Measurements from ENCODE around the gene PIGN.
"Not testable (repeated sequence)": the region's sequence is repeated elsewhere in the genome, so short reads cannot be mapped to it uniquely, and the experiment has no call there.

The PIGN gene

DNA sequence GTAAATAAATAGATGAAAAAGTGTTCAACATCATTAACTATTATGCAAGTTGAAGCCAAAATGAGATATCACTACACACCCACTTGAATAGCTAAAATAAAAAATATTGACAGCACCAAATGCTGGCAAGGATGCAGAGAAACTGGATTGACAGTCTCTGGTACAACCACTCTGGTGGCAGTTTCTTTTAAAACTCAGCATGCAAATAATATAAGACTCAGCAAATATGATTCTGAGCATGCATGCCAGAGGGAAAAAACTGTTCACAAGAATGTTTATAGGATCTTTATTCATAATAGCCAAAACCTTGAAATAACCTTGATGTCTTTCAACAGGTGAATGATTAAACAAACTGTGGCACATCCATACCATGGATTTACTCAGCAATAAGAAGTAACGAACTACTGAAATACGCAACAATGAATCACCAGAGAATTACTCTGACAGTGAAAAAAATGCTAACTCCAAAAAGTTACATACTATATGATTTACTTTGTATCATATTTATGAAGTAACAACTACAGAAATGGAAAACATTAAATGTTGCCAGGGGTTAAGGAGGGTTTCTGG lies 131.8 kb downstream of the PIGN start:
- no peak for DNase-seq (ENCODE audit: low read depth)
- H3K4me3 ChIP-seq (ENCODE audit: low read length) = no peak overlapping the region
- TF ChIP-seq, protein P1, sequence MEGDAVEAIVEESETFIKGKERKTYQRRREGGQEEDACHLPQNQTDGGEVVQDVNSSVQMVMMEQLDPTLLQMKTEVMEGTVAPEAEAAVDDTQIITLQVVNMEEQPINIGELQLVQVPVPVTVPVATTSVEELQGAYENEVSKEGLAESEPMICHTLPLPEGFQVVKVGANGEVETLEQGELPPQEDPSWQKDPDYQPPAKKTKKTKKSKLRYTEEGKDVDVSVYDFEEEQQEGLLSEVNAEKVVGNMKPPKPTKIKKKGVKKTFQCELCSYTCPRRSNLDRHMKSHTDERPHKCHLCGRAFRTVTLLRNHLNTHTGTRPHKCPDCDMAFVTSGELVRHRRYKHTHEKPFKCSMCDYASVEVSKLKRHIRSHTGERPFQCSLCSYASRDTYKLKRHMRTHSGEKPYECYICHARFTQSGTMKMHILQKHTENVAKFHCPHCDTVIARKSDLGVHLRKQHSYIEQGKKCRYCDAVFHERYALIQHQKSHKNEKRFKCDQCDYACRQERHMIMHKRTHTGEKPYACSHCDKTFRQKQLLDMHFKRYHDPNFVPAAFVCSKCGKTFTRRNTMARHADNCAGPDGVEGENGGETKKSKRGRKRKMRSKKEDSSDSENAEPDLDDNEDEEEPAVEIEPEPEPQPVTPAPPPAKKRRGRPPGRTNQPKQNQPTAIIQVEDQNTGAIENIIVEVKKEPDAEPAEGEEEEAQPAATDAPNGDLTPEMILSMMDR (IDR thresholded peaks at IDR 0.05; ENCODE audit: insufficient read depth, low read depth, low read length, missing control alignments) = no peak

DNA sequence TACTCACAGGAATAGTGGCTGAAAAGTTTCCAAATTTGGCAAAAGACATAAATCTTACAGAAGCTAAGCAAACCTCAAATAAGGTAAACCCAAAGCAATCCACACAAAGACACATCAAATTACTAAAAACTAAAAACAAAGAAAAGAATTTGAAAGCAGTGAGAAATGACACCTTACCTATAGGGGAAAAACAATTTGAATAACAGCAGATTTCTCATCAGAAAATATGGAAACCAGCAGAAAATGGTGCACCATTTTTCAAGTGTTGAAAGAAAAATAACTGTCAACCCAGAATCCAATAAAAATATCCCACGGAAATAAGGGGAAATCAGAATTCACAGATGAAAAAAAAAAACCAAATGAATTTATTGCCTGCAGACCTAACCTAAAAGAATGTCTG lies 138.6 kb downstream of the PIGN start:
- TF ChIP-seq, protein P1 (IDR thresholded peaks at IDR 0.05; ENCODE audit: insufficient read depth, low read depth, low read length, missing control alignments) = no peak
- DNase-seq (ENCODE audit: low read depth) = no peak
- no peak overlapping the region for H3K4me3 ChIP-seq (ENCODE audit: low read length)

DNA sequence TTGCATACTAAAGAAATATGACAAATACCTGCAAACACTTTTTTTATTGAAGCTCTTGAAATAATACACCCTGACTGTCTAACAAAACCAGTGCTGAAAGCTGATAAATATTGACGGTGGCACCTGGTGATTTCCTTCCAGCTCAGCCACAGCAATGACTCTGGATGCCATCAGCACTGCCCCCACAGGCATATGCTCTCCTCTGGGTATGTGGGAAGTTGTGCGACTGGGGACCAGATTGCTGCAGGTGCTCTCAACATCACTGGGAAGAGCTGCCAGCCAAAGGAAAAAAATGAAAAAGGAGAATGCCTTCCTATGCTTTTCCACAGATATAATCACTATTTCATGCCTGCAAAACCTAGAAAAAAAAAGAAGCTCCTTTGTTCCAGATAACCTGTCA lies 141.5 kb downstream of the PIGN start:
- TF ChIP-seq, protein P1 (IDR thresholded peaks at IDR 0.05; ENCODE audit: insufficient read depth, low read depth, low read length, missing control alignments) = no peak
- DNase-seq (ENCODE audit: low read depth) = no peak
- no peak overlapping the region for H3K4me3 ChIP-seq (ENCODE audit: low read length)

DNA sequence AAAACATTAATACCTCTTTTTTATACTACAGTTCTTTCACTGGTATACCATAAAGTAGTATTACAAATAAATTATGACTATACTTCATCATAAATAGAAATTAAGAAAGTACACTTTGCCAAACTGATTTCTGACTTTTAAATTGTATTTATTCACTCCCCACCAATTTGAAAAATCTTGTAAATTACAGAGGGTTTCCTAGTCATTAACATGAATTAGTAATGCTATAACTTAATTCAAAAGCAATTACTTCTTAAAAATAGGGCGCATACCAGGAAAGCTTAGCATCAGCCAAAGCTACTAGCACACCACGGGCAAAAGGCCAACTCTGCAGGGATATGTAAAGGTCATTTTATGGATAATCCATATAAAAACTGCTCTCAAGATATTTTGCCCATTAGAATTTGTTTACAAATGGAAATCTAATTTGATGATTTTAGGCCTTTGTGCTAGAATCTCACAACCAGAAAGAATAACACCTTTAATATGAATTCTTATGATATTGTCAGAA lies 142.3 kb downstream of the PIGN start:
- TF ChIP-seq, protein P1 (IDR thresholded peaks at IDR 0.05; ENCODE audit: insufficient read depth, low read depth, low read length, missing control alignments) = no peak
- no peak overlapping the region for H3K4me3 ChIP-seq (ENCODE audit: low read length)
- DNase-seq (ENCODE audit: low read depth) = no peak

DNA sequence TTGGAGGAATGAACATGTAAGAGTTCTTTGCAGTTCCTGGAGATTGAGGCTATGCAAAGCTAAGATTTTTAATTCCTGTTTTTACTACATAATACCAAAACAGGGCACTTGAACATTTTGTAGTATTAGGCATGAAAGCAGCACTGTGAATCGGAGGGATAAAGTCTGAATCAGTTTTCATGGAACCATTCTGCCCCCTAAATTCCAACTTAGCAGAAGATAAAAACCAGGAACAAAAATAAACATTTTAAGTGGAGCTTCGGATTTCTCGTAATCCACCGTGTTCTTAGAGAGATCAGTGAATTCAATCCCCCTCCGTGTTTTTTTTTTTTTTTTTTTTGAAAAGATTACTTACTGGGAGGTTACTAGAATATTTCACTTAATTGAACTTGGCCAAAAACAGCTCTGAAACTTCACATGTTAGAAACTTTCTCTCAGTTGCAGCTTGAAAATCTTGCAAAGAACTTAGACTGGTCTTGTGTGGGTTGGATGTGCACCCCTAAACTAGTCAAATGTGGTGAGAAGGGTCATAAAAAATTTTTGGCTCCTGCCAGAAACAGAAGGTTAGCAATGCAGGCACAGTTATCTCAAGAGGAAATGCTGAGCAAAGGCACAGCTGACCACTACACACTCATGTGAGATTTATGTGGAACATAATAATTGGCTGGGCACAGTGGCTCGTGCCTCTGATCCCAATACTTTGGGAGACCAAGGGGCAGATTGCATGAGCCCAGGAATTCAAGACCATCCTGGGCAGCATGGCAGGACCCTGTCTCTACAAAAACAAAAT lies 148.7 kb downstream of the PIGN start:
- TF ChIP-seq, protein P1 (IDR thresholded peaks at IDR 0.05; ENCODE audit: insufficient read depth, low read depth, low read length, missing control alignments) = no peak
- H3K4me3 ChIP-seq (ENCODE audit: low read length) = no peak overlapping the region
- DNase-seq (ENCODE audit: low read depth) = no peak

DNA sequence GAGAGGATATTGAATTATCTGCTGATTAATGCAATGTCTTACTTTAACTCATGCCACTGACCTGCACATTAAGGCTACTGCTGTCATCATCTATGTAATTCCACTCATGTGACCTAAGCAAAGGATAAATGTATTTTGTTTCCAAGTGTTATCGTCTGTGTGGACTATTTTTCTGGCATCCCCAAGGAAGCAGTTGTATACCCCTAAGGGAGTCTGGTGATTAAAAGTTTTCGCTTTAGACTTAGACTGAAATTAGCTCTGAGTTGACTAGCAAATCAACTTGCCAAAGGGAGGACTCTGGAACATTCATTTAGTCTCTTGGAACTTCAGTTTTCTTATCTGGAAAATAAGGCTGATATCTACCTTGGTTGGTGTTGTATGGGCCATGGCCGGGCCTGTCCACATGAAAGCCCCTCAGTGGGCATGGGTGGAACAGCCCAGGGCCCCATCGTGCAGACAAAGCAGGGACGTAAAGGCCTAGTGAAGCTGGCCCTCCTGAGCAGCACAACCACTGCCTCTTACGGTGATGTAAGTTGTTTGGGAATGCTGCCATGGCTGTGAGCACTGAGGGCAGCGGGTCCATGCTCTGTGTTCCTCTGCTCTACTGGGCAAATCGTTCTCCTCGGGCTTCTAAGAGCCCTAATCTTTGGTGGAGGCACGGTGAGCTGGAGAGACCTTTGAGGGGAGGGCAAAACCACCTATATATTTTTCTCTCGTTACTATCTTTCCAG lies 149.7 kb downstream of the PIGN start:
- TF ChIP-seq, protein P1 (IDR thresholded peaks at IDR 0.05; ENCODE audit: insufficient read depth, low read depth, low read length, missing control alignments) = no peak
- no peak for DNase-seq (ENCODE audit: low read depth)
- no peak overlapping the region for H3K4me3 ChIP-seq (ENCODE audit: low read length)

DNA sequence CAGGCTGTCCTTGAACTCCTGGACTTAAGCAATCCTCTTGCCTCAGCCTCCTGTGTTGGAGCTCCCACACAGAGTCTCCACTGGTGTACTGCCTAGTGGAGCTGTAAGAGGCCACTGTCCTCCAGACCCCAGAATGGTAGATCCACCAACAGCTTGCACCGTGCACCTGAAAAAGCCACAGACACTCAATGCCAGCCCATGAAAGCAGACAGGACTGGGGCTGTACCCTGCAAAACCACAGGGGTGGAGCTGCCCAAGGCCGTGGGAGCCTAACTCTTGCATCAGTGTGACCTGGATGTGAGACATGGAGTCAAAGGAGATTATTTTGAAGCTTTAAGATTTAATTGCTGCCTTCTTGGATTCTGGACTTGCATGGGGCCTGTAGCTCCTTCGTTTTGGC lies 152.6 kb downstream of the PIGN start:
- DNase-seq (ENCODE audit: low read depth); H3K4me3 ChIP-seq (ENCODE audit: low read length): not testable (repeated sequence)
